Fibroblast of lung (primary cell): Measurements from ENCODE around the gene SHQ1. TPM values are rescaled to one million over a fixed set of nuclear protein-coding genes. Genes with fewer than 3 reads are reported as not detected.

ENCODE experiments used
- DNase-seq, 2 donors: peaks; one replicate each; pipeline versions ENCODE4 v3.0.0 to v3.0.0-alpha.2; 2010; ENCODE audit warnings: low read depth in 2 of 2
- H2AFZ ChIP-seq: 2 replicates; pipeline ENCODE4 v1.5.1; 2012; ENCODE audit warnings: low read length, control low read depth, inconsistent platforms
- H3K27ac ChIP-seq: 2 replicates; pipeline ENCODE4 v1.5.1; 2011; ENCODE audit warnings: low read length, control low read depth; ENCODE audit not compliant: insufficient read depth
- H3K27me3 ChIP-seq: 2 replicates; pipeline ENCODE4 v1.5.1; 2011; ENCODE audit warnings: mild to moderate bottlenecking, low read length; ENCODE audit not compliant: control insufficient read depth, insufficient read depth
- H3K36me3 ChIP-seq: 2 replicates; pipeline ENCODE4 v1.5.1; 2011; ENCODE audit warnings: low read length; ENCODE audit not compliant: control insufficient read depth, insufficient read depth
- H3K4me1 ChIP-seq: 2 replicates; pipeline ENCODE4 v1.5.1; 2011; ENCODE audit warnings: low read length; ENCODE audit not compliant: control insufficient read depth, insufficient read depth; ENCODE audit errors: extremely low read depth
- H3K4me2 ChIP-seq: 2 replicates; pipeline ENCODE4 v1.5.1; 2011; ENCODE audit warnings: low read length, control low read depth; ENCODE audit not compliant: insufficient read depth; ENCODE audit errors: extremely low read depth
- H3K4me3 ChIP-seq, 4 experiments: fragments of 200-600 bp in 1 of 4; sonication (generic) in 1 of 4; replicated peaks in 1 of 4; 2 replicates each; pipeline ENCODE4 v1.5.1; 2011 to 2016; ENCODE audit warnings: low read length in 4 of 4, low read depth in 3 of 4, mild to moderate bottlenecking in 3 of 4, control low read depth in 2 of 4, inconsistent platforms in 1 of 4, mixed read lengths in 1 of 4; ENCODE audit not compliant: insufficient read depth in 1 of 4; ENCODE audit errors: control extremely low read depth in 1 of 4
- H3K79me2 ChIP-seq: 2 replicates; pipeline ENCODE4 v1.5.1; 2012; ENCODE audit warnings: mild to moderate bottlenecking, low read length, inconsistent platforms; ENCODE audit not compliant: control insufficient read depth, insufficient read depth
- H3K9ac ChIP-seq: 2 replicates; pipeline ENCODE4 v1.5.1; 2011; ENCODE audit warnings: mild to moderate bottlenecking, low read length, control low read depth; ENCODE audit not compliant: insufficient read depth
- H3K9me3 ChIP-seq: 2 replicates; pipeline ENCODE4 v1.5.1; 2012; ENCODE audit warnings: low read depth, low read length; ENCODE audit not compliant: control insufficient read depth, insufficient read depth
- H4K20me1 ChIP-seq: 2 replicates; pipeline ENCODE4 v1.5.1; 2011; ENCODE audit warnings: low read length; ENCODE audit not compliant: control insufficient read depth, insufficient read depth; ENCODE audit errors: extremely low read depth
- EZH2 ChIP-seq: IDR thresholded peaks from 2 replicates; pipeline ENCODE4 v1.5.1; 2012; ENCODE audit warnings: low read length, control low read depth, mild to moderate bottlenecking; ENCODE audit errors: missing control alignments
- polyA plus RNA-seq, 2 donors: library from polyadenylated mRNA; depleted of rRNA in 1 of 2; stranded (reverse) in 1 of 2; unstranded in 1 of 2; fragments of >200 nt; gene quantifications; 2 replicates each; pipeline ENCODE4 v1.2.1, GENCODE V29; 2011 to 2012; ENCODE audit warnings: missing spikeins in 1 of 2
- total RNA-seq: library from RNA; depleted of rRNA; stranded (reverse); fragments of >200 nt; gene quantifications from 2 replicates; pipeline ENCODE4 v1.2.1, GENCODE V29; 2014
- TF ChIP-seq, protein P1 (sequence below), 2 donors: IDR thresholded peaks in 1 of 2; conservative IDR thresholded peaks in 1 of 2; 1 replicate in 1 of 2; 2 replicates in 1 of 2; pipeline ENCODE4 v1.5.1; 2011 to 2012; ENCODE audit warnings: low read length in 2 of 2, control low read depth in 1 of 2, inconsistent platforms in 1 of 2, low read depth in 1 of 2, mild to moderate bottlenecking in 1 of 2

Gene SHQ1
- total and polyA plus RNA-seq, 2 donors (not counting 1 experiment from before 2014, with no cell fraction given): 12.2 to 15.5 TPM

DNA sequence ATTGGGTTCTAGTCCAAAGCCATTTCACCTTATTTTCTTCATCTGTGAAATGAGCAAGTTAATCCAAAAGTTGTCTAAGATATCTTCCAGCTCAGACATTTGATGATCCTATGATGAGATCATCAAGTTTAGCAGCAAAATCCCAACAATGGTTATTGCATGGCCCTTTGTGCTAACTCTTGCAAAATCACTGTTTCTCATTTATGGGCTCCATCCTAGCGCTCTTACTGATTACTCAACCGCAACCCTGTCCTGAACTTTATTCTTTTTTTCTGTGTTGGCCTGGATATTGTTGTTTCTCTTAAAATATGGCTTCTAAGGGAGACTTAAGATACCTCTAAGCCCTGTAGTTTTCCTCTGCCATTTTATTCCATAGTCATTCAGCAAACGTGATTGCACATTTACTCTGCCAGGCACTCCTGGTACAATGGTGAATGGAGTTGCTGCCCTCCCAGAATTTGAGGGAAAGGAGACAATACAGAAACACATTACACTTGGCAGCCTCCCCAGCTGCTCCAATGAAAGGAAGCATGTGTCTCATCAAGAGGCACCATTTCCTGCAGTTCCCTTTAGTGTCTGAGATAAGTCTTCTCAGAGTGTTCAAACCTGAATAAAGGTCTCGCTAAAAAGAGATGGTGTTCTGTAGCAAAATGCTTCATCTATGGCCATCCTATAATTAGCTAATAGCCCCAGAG lies 44.0 kb upstream of the SHQ1 start:
- Histone ChIP-seq H3K9ac (no peak overlapping the region), H3K4me2 (peak overlapping the region; percentile 46), H3K4me1 (peaks cover 20% of the 10 kb centered on the region), H4K20me1 (no peaks in the 10 kb centered on the region), H3K27ac (peak overlapping the region; percentile 70), H3K27me3 (no peaks in the 10 kb centered on the region), H3K36me3 (no peaks in the 10 kb centered on the region), H2AFZ (no peak overlapping the region), H3K9me3 (no peaks in the 10 kb centered on the region), H3K4me3 (no peak overlapping the region), H3K79me2 (no peaks in the 10 kb centered on the region)
- peak; percentile 92 to 94 for DNase-seq
- TF ChIP-seq, protein P1, sequence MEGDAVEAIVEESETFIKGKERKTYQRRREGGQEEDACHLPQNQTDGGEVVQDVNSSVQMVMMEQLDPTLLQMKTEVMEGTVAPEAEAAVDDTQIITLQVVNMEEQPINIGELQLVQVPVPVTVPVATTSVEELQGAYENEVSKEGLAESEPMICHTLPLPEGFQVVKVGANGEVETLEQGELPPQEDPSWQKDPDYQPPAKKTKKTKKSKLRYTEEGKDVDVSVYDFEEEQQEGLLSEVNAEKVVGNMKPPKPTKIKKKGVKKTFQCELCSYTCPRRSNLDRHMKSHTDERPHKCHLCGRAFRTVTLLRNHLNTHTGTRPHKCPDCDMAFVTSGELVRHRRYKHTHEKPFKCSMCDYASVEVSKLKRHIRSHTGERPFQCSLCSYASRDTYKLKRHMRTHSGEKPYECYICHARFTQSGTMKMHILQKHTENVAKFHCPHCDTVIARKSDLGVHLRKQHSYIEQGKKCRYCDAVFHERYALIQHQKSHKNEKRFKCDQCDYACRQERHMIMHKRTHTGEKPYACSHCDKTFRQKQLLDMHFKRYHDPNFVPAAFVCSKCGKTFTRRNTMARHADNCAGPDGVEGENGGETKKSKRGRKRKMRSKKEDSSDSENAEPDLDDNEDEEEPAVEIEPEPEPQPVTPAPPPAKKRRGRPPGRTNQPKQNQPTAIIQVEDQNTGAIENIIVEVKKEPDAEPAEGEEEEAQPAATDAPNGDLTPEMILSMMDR (conservative IDR thresholded peaks at IDR 0.05 in 1 of 2, IDR thresholded peaks at IDR 0.05 in 1 of 2; ENCODE audit: low read depth in 1 of 2, low read length in 2 of 2): no peak
- TF ChIP-seq EZH2: no peak

DNA sequence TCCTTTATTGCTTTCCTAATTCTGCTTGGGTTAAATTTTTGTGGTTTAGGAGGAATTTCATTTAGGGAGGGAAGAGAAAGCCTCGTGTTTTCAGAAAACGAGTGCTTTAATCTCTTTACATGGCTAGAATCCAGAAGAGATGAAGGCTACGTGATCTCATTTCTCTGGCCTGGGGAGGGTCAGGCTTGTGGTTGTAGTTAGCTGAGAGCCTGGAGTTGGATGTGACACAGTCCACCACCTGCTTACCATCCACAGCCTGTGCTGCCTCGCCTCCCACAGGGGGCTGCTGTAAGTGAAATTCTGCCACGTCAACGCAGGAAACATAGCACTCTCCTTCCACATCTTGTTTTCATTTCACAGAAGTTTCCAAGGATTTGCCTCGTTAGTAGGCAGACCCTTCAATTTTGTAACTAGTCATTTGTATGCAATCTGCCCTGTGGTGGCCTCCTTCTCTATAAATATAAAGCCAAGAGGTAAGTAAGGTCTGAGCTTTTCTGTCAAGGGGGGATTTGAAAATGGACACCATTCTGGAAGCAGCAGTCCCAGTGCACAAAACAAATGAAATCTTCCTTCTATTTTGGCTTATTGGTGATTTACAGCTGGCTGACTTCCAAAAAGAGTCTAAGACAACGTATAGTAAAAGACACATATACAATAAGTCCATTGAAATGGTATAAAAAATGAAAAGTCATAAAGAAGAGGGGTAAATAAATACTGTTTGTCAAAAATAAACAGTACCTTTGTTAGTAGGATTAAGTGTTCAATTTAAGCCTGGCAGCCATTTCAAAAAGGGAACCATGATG lies 43.0 kb upstream of the SHQ1 start:
- H2AFZ ChIP-seq: no peak overlapping the region
- H3K4me2 ChIP-seq: peak overlapping the region; percentile 39
- DNase-seq: peak; percentile 97 to 100
- no peaks in the 10 kb centered on the region for H4K20me1 ChIP-seq
- H3K9me3 ChIP-seq: no peaks in the 10 kb centered on the region
- H3K27me3 ChIP-seq: no peaks in the 10 kb centered on the region
- no peaks in the 10 kb centered on the region for H3K79me2 ChIP-seq
- H3K27ac ChIP-seq: peak overlapping the region; percentile 70
- peak overlapping the region in 2 of 4 experiments; percentile 27 to 72 for H3K4me3 ChIP-seq
- no peaks in the 10 kb centered on the region for H3K36me3 ChIP-seq
- TF ChIP-seq, protein P1 (conservative IDR thresholded peaks at IDR 0.05 in 1 of 2, IDR thresholded peaks at IDR 0.05 in 1 of 2; ENCODE audit: low read depth in 1 of 2, low read length in 2 of 2): peak in 1 of 2 donors; percentile 20
- no peak for TF ChIP-seq EZH2
- H3K9ac ChIP-seq: peak overlapping the region; percentile 5
- peaks cover 20% of the 10 kb centered on the region for H3K4me1 ChIP-seq

DNA sequence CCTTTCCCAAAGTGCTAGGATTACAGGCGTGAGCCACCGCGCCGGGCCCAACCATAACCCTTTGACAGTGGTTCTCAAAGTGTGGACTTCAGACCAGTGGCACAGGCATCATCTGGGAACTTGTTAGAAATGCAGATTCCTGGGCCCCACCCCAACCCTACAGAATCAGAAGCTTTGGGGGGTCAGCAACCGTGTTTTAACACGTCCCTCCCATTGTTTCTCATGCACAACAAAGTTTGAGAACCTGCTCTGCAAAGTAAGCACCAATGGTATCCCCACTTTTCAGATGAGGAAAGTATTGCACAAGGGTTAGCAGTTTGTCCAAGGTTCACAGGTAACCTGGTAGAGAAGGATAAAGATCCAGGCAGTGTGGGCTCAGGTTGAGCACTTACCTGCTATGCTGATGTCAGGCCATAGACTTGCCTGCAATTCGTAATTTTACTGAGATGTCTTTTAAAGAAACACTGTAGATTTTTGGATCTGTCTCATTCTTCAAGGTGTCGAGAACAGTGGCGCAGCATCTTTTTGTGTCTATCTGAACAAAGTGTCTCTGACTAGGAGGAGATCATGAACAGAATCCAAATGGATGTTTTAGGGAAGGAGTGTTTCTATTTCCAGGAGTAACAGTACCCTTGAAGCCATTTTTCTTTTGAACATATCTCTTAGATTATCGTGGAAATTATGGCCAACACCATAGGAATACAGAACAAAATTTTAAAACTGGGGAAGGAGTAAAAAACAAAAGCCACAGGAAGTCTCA lies 42.1 kb upstream of the SHQ1 start:
- H4K20me1 ChIP-seq: no peaks in the 10 kb centered on the region
- H3K4me2 ChIP-seq: peak overlapping the region; percentile 44
- H3K9me3 ChIP-seq: no peaks in the 10 kb centered on the region
- TF ChIP-seq, protein P1 (conservative IDR thresholded peaks at IDR 0.05 in 1 of 2, IDR thresholded peaks at IDR 0.05 in 1 of 2; ENCODE audit: low read depth in 1 of 2, low read length in 2 of 2): no peak
- TF ChIP-seq EZH2: no peak
- H3K27me3 ChIP-seq: no peaks in the 10 kb centered on the region
- H3K9ac ChIP-seq: no peak overlapping the region
- peak in 1 of 2 donors; percentile 13 for DNase-seq
- peak overlapping the region in 2 of 4 experiments; percentile 28 to 72 for H3K4me3 ChIP-seq
- no peaks in the 10 kb centered on the region for H3K36me3 ChIP-seq
- H2AFZ ChIP-seq: no peak overlapping the region
- H3K4me1 ChIP-seq: peaks cover 23% of the 10 kb centered on the region
- no peaks in the 10 kb centered on the region for H3K79me2 ChIP-seq
- peak overlapping the region; percentile 70 for H3K27ac ChIP-seq
